GM18502 (cell line): ENCODE results near the gene GDF15.

ENCODE experiments used
- ATAC-seq: cut with Tn5 transposase; IDR thresholded peaks from one replicate; pipeline ENCODE4 v1.9.1; 2021; ENCODE audit warnings: mild to moderate bottlenecking; ENCODE audit not compliant: unreplicated experiment, poor library complexity

The GDF15 gene

GRCh38 chr19:18438331-18439024 is 52.5 kb downstream of the GDF15 start:
- no peak for ATAC-seq
